ENCODE results near the gene TNFRSF4.

GRCh38 chr1:1218524-1219200, 4.7 kb upstream of the TNFRSF4 start:
- TF ChIP-seq MAX (IDR thresholded peaks at IDR 0.05; ENCODE audit: low read depth, low read length) (no peak), CTCF (IDR thresholded peaks at IDR 0.05; ENCODE audit: low read depth, low read length) (no peak)

All from NB4 (cell line).